ENCODE measurements around the gene CCDC50.

GRCh38 chr3:191414286-191414685, 85.1 kb downstream of the CCDC50 start:
- TF ChIP-seq POLR2A (IDR thresholded peaks at IDR 0.05) (no peak), CTCF (IDR thresholded peaks at IDR 0.05) (no peak), EP300 (IDR thresholded peaks at IDR 0.05) (no peak), POLR2AphosphoS5 (IDR thresholded peaks at IDR 0.05) (no peak)

All from stomach (tissue), 4 donors.